ENCODE results near the gene GALK2. TPM values are rescaled to one million over a fixed set of nuclear protein-coding genes. Genes with fewer than 3 reads are reported as not detected.

The GALK2 gene
- total RNA-seq, 1 experiment from 2014 or later = 13.7 TPM

GRCh38 chr15:49179433-49180190 lies 9.6 kb downstream of the GALK2 start:
- H3K79me1 ChIP-seq (ENCODE audit: insufficient read depth, low read depth, low read length, poor library complexity, severe bottlenecking) = no peaks in the 10 kb centered on the region
- Mint-ChIP-seq H3K4me1 (peaks cover 16 to 17% of the 10 kb centered on the region in 2 experiments), H3K27ac (no peak overlapping the region), H3K4me3 (no peak overlapping the region), H3K27me3 (ENCODE audit: low read depth) (no peaks in the 10 kb centered on the region), H3K9me3 (peaks cover 13 to 16% of the 10 kb centered on the region in 2 experiments; a peak in 4 of 5 replicates), H3K36me3 (ENCODE audit: insufficient read depth in 1 of 3, low read depth in 3 of 3) (peaks cover 15 to 24% (median 16%) of the 10 kb centered on the region in 3 experiments)
- DNase-seq = no peak
- no peaks in the 10 kb centered on the region for H3K79me2 ChIP-seq (ENCODE audit: insufficient read depth, low read length)
- no peaks in the 10 kb centered on the region for H3K23me2 ChIP-seq (ENCODE audit: insufficient read length, low read depth, low read length, poor library complexity, severe bottlenecking)
- H3K4me2 ChIP-seq (ENCODE audit: insufficient read depth, insufficient read length, low read length) = no peak overlapping the region
- H3K14ac ChIP-seq (ENCODE audit: insufficient read depth, low read length) = no peak overlapping the region
- no peak overlapping the region for H2AK5ac ChIP-seq (ENCODE audit: insufficient read length, low read length)
- H3K4me1 ChIP-seq (ENCODE audit: insufficient read depth, low read length) = no peaks in the 10 kb centered on the region
- H4K91ac ChIP-seq (ENCODE audit: insufficient read length, low read depth, low read length) = no peak overlapping the region
- no peak overlapping the region for H4K8ac ChIP-seq (replicated peaks; ENCODE audit: insufficient read length, low read depth, low read length)
- no peak overlapping the region for H2AFZ ChIP-seq (ENCODE audit: low read length)
- H3K9me3 ChIP-seq (ENCODE audit: control insufficient read depth, low read depth, low read length) = no peaks in the 10 kb centered on the region
- no peak overlapping the region for H3K23ac ChIP-seq (ENCODE audit: insufficient read length, low read depth, low read length)
- no CpG with 5 or more reads among the region's 1 CpG for WGBS (ENCODE audit: extremely low coverage, insufficient read length, low lambda C conversion rate)
- H3K27ac ChIP-seq (ENCODE audit: insufficient read length, low read depth, low read length) = no peak overlapping the region
- H3K18ac ChIP-seq (ENCODE audit: insufficient read length, low read depth, low read length) = no peak overlapping the region
- no peak overlapping the region for H3K56ac ChIP-seq (ENCODE audit: insufficient read length, low read depth, low read length)
- H2BK12ac ChIP-seq (ENCODE audit: insufficient read length, low read depth, low read length) = no peak overlapping the region
- no peak overlapping the region for H3K4ac ChIP-seq (ENCODE audit: low read depth, low read length)
- H2BK20ac ChIP-seq (ENCODE audit: low read depth, low read length, poor library complexity, severe bottlenecking) = no peak overlapping the region
- H4K20me1 ChIP-seq (ENCODE audit: control insufficient read depth, insufficient read depth, insufficient read length) = no peaks in the 10 kb centered on the region
- H3K9ac ChIP-seq (ENCODE audit: extremely low read depth, insufficient read length, low read length) = no peak overlapping the region
- no peak overlapping the region for H4K5ac ChIP-seq (ENCODE audit: insufficient read length, low read depth, low read length)
- no peak overlapping the region for H2BK120ac ChIP-seq (ENCODE audit: low read depth, low read length, poor library complexity, severe bottlenecking)
- no peak overlapping the region for H2BK5ac ChIP-seq (ENCODE audit: insufficient read length, low read length)
- H3K27me3 ChIP-seq (ENCODE audit: insufficient read depth, low read length) = no peaks in the 10 kb centered on the region
- H2BK15ac ChIP-seq (ENCODE audit: low read depth, low read length) = no peak overlapping the region
- no peak for TF ChIP-seq CTCF (conservative IDR thresholded peaks at IDR 0.05)
- H3T11ph ChIP-seq (ENCODE audit: low read length) = no peak overlapping the region
